Posterior vena cava (tissue), 2 donors: ENCODE measurements around the gene INTS1. TPM values are rescaled to one million over a fixed set of nuclear protein-coding genes. Genes with fewer than 3 reads are reported as not detected.

Source experiments
- DNase-seq: peaks from one replicate; pipeline ENCODE4 v3.0.0-alpha.2; 2020; ENCODE audit warnings: low spot score
- intact Hi-C, 2 donors: fragments of 100-400 bp; cut with DNase I; formaldehyde crosslinking; loops; one replicate each; pipeline versions ENCODE4 v1.14.1 to v1.14.2; 2022 to 2023
- long read RNA-seq, 2 donors: library from polyadenylated mRNA; unstranded; transcript quantifications; one replicate each; pipeline ENCODE4 v2.0.0, GENCODE V29; 2020 to 2021
- total RNA-seq, 2 donors: library from RNA; stranded (reverse); fragmentation: NEBNext Ultra II Directional; extraction: Animal tissue kit (Norgen Biotek cat#: 25700); gene quantifications; one replicate each; pipeline ENCODE4 v1.2.1, GENCODE V29; 2021
- donor health status: DM: yes; HTN: yes; CAD: no.
- donor health status: DM: yes; HTN: yes; CAD: no.

Gene INTS1
- total RNA-seq, result 10 to 100 TPM; 50.3 to 55.1 TPM
- long read RNA-seq, donor 1, full-length matches to known transcripts, result 2 of 27 reads
- long read RNA-seq, donor 1, partial matches to known transcripts, result 20 of 27 reads
- long read RNA-seq, donor 1, other reads (novel, unspliced or antisense), result 5 of 27 reads
- long read RNA-seq, donor 2, partial matches to known transcripts, result 117 of 126 reads
- long read RNA-seq, donor 2, other reads (novel, unspliced or antisense), result 9 of 126 reads

GRCh38 chr7:1503816-1504775 is at the start of gene INTS1:
TSS of gene INTS1 (minus strand) at chr7:1504389. CDS start at chr7:1503960, 429 bp downstream.
- intact Hi-C loops, result no loop called here

GRCh38 chr7:1553512-1554210 is 49.5 kb upstream of the INTS1 start:
- no peak for DNase-seq
- intact Hi-C loops, result no loop called here

More at GRCh38 chr7:1503816-1504775, at the start of gene INTS1:
- peak; percentile 97 for DNase-seq

- intact Hi-C loops, result no loop called here
- DNase-seq, result no peak
Measured at GRCh38 chr7:1552200-1552599, 48.0 kb upstream of the INTS1 start.

GRCh38 chr7:1550846-1551155 is 46.6 kb upstream of the INTS1 start:
- DNase-seq, result no peak
- intact Hi-C loops, result no loop called here

- DNase-seq, result no peak
Measured at GRCh38 chr7:1550005-1550845, 46.0 kb upstream of the INTS1 start.

GRCh38 chr7:1549357-1550004 is 45.3 kb upstream of the INTS1 start:
- intact Hi-C loops, result no loop called here
- DNase-seq, result no peak

More at GRCh38 chr7:1550005-1550845, 46.0 kb upstream of the INTS1 start:
- intact Hi-C loops, result no loop called here

GRCh38 chr7:1548944-1549343 is 44.8 kb upstream of the INTS1 start:
- intact Hi-C loops, result no loop called here
- DNase-seq, result no peak

GRCh38 chr7:1548438-1548831 is 44.2 kb upstream of the INTS1 start:
- no peak for DNase-seq
- intact Hi-C loops, result no loop called here

GRCh38 chr7:1547777-1548437 is 43.7 kb upstream of the INTS1 start:
- intact Hi-C loops, result no loop called here
- no peak for DNase-seq

- no peak for DNase-seq
- intact Hi-C loops, result no loop called here
Measured at GRCh38 chr7:1546909-1547776, 43.0 kb upstream of the INTS1 start.

GRCh38 chr7:1546274-1546908 is 42.2 kb upstream of the INTS1 start:
- intact Hi-C loops, result no loop called here

GRCh38 chr7:1545417-1546246 is 41.4 kb upstream of the INTS1 start:
- intact Hi-C loops, result no loop called here
- no peak for DNase-seq

More at GRCh38 chr7:1546274-1546908, 42.2 kb upstream of the INTS1 start:
- no peak for DNase-seq

- DNase-seq, result no peak
- intact Hi-C loops, result no loop called here
Measured at GRCh38 chr7:1544896-1545416, 40.8 kb upstream of the INTS1 start.

- peak; percentile 82 for DNase-seq
- intact Hi-C loops, result no loop called here
Measured at GRCh38 chr7:1544178-1544895, 40.1 kb upstream of the INTS1 start.

GRCh38 chr7:1543826-1544177 is 39.6 kb upstream of the INTS1 start:
- intact Hi-C loops, result no loop called here
- DNase-seq, result no peak
